H1 (cell line): ENCODE results near the gene CEACAM5. TPM values are rescaled to one million over a fixed set of nuclear protein-coding genes. Genes with fewer than 3 reads are reported as not detected.

Source experiments
- CTCF ChIA-PET: fragments of 300-600 bp; sonication (Branson Sonifier 250); formaldehyde crosslinking; loops from one replicate; lab custom pipeline; 2021; ENCODE audit not compliant: partially characterized antibody; lab: Charles Lee
- POLR2A ChIA-PET: fragments of 300-600 bp; sonication (Branson Sonifier 250); formaldehyde crosslinking; loops from one replicate; lab custom pipeline; 2021; ENCODE audit warnings: inconsistent platforms; ENCODE audit not compliant: partially characterized antibody; lab: Charles Lee
- DNase-seq, 2 experiments: peaks; one replicate each; pipeline versions ENCODE4 v3.0.0 to v3.0.0-alpha.2; 2010 to 2022; ENCODE audit warnings: low spot score in 2 of 2, low read depth in 1 of 2, mixed read lengths in 1 of 2
- FAIRE-seq: peaks from 2 replicates; lab custom pipeline; 2011; peaks lifted over from hg19 to GRCh38; lab: Jason Lieb, UNC
- H2AFZ ChIP-seq: 2 replicates; pipeline ENCODE4 v1.8.1; 2012; ENCODE audit warnings: low read length, inconsistent platforms
- H2AK5ac ChIP-seq: 2 replicates; pipeline ENCODE4 v1.6.1; 2013; ENCODE audit warnings: low read depth, low read length
- H2BK120ac ChIP-seq: replicated peaks from 2 replicates; pipeline ENCODE3; 2013; ENCODE audit warnings: low read depth, low read length, inconsistent platforms
- H2BK12ac ChIP-seq: 2 replicates; pipeline ENCODE4 v1.6.1; 2013; ENCODE audit warnings: low read depth, low read length
- H2BK15ac ChIP-seq: 2 replicates; pipeline ENCODE4 v1.6.1; 2013; ENCODE audit warnings: low read length
- H2BK20ac ChIP-seq: 2 replicates; pipeline ENCODE4 v1.6.1; 2013; ENCODE audit warnings: low read length
- H2BK5ac ChIP-seq: 2 replicates; pipeline ENCODE4 v1.6.1; 2013; ENCODE audit warnings: low read depth, low read length
- H3K14ac ChIP-seq: 2 replicates; pipeline ENCODE4 v1.6.1; 2013; ENCODE audit warnings: inconsistent platforms; ENCODE audit not compliant: insufficient read length
- H3K18ac ChIP-seq: 2 replicates; pipeline ENCODE4 v1.6.1; 2013; ENCODE audit warnings: low read length; ENCODE audit errors: extremely low read depth
- H3K23ac ChIP-seq: 2 replicates; pipeline ENCODE4 v1.6.1; 2013; ENCODE audit warnings: inconsistent platforms; ENCODE audit not compliant: insufficient read length
- H3K23me2 ChIP-seq: 2 replicates; pipeline ENCODE4 v1.6.1; 2013; ENCODE audit warnings: low read depth, low read length
- H3K27ac ChIP-seq: 2 replicates; pipeline ENCODE4 v1.6.1; 2011; ENCODE audit warnings: low read depth, low read length, inconsistent platforms
- H3K27me3 ChIP-seq, 4 experiments: replicated peaks in 1 of 4; 1 replicate in 1 of 4; 2 replicates in 3 of 4; pipeline versions ENCODE4 v1.6.1 to v1.8.1; 2011 to 2013; ENCODE audit warnings: low read length in 3 of 4, mild to moderate bottlenecking in 3 of 4, inconsistent platforms in 2 of 4, mixed read lengths in 2 of 4, moderate library complexity in 1 of 4; ENCODE audit not compliant: control insufficient read depth in 3 of 4, insufficient read depth in 3 of 4; ENCODE audit errors: extremely low read depth in 1 of 4
- H3K36me3 ChIP-seq, 4 experiments: 2 replicates each; pipeline versions ENCODE4 v1.6.1 to v1.8.1; 2011 to 2013; ENCODE audit warnings: mild to moderate bottlenecking in 4 of 4, low read length in 3 of 4, moderate library complexity in 2 of 4, control low read depth in 1 of 4, inconsistent platforms in 1 of 4; ENCODE audit not compliant: insufficient read depth in 4 of 4, control insufficient read depth in 2 of 4
- H3K4ac ChIP-seq: replicated peaks from 2 replicates; pipeline ENCODE3; 2013; ENCODE audit warnings: low read length, low read depth, mixed read lengths, inconsistent platforms; ENCODE audit not compliant: insufficient read length
- H3K4me1 ChIP-seq, 4 experiments: replicated peaks in 1 of 4; 1 replicate in 1 of 4; 2 replicates in 3 of 4; pipeline versions ENCODE4 v1.6.1 to v1.8.1; 2011 to 2013; ENCODE audit warnings: low read length in 3 of 4, inconsistent platforms in 2 of 4, mixed read lengths in 1 of 4; ENCODE audit not compliant: insufficient read depth in 4 of 4, control insufficient read depth in 3 of 4
- H3K4me2 ChIP-seq, 2 experiments: 2 replicates each; pipeline versions ENCODE4 v1.6.1 to v1.8.1; 2011 to 2013; ENCODE audit warnings: low read depth in 2 of 2, low read length in 2 of 2, control low read depth in 1 of 2, inconsistent platforms in 1 of 2, mild to moderate bottlenecking in 1 of 2; ENCODE audit not compliant: insufficient read depth in 1 of 2
- H3K4me3 ChIP-seq, 4 experiments: fragments of 200-600, 300-600 bp in 1 of 4; sonication (generic), shearing (Covaris generic), sonication (Bioruptor Twin) in 1 of 4; 2 replicates each; pipeline versions ENCODE4 v1.5.1 to v1.8.1; 2011 to 2016; ENCODE audit warnings: low read length in 4 of 4, low read depth in 3 of 4, control low read depth in 2 of 4, inconsistent platforms in 2 of 4, mild to moderate bottlenecking in 2 of 4, mixed read lengths in 1 of 4, moderate library complexity in 1 of 4; ENCODE audit not compliant: insufficient read depth in 2 of 4; ENCODE audit errors: extremely low read depth in 1 of 4
- H3K56ac ChIP-seq: replicated peaks from 2 replicates; pipeline ENCODE3; 2013; ENCODE audit warnings: low read depth, mild to moderate bottlenecking, mixed read lengths, low read length, inconsistent platforms; ENCODE audit not compliant: insufficient read length
- H3K79me1 ChIP-seq: 2 replicates; pipeline ENCODE4 v1.6.1; 2013; ENCODE audit warnings: low read depth, low read length, control low read depth
- H3K79me2 ChIP-seq, 2 experiments: 2 replicates each; pipeline versions ENCODE4 v1.6.1 to v1.8.1; 2012 to 2013; ENCODE audit warnings: low read length in 2 of 2, mild to moderate bottlenecking in 2 of 2, inconsistent platforms in 1 of 2; ENCODE audit not compliant: insufficient read depth in 2 of 2, control insufficient read depth in 1 of 2
- H3K9ac ChIP-seq, 4 experiments: replicated peaks in 1 of 4; 1 replicate in 1 of 4; 2 replicates in 3 of 4; pipeline versions ENCODE4 v1.6.1 to v1.8.1; 2011 to 2013; ENCODE audit warnings: low read depth in 3 of 4, low read length in 3 of 4, control low read depth in 2 of 4, mild to moderate bottlenecking in 2 of 4, moderate library complexity in 2 of 4, inconsistent platforms in 1 of 4; ENCODE audit errors: extremely low read depth in 1 of 4
- H3K9me3 ChIP-seq, 2 experiments: 2 replicates each; pipeline versions ENCODE4 v1.6.1 to v1.8.1; 2012 to 2013; ENCODE audit warnings: mild to moderate bottlenecking in 2 of 2, moderate library complexity in 2 of 2, control low read depth in 1 of 2, inconsistent platforms in 1 of 2, low read depth in 1 of 2, low read length in 1 of 2, mixed read lengths in 1 of 2; ENCODE audit not compliant: insufficient read depth in 2 of 2
- H4K20me1 ChIP-seq, 2 experiments: replicated peaks in 1 of 2; 2 replicates each; pipeline versions ENCODE3 to v1.8.1; 2011 to 2013; ENCODE audit warnings: inconsistent platforms in 2 of 2, low read length in 2 of 2, mild to moderate bottlenecking in 1 of 2; ENCODE audit not compliant: insufficient read depth in 2 of 2, control insufficient read depth in 1 of 2
- H4K5ac ChIP-seq: 2 replicates; pipeline ENCODE4 v1.6.1; 2013; ENCODE audit warnings: low read length, low read depth, mixed read lengths, inconsistent platforms; ENCODE audit not compliant: insufficient read length
- H4K8ac ChIP-seq: 2 replicates; pipeline ENCODE4 v1.8.0; 2013; ENCODE audit warnings: mild to moderate bottlenecking, moderate library complexity, low read length, inconsistent platforms; ENCODE audit not compliant: insufficient read depth; ENCODE audit errors: extremely low read depth
- H4K91ac ChIP-seq: replicated peaks from 2 replicates; pipeline ENCODE3; 2013; ENCODE audit warnings: low read length, mixed read lengths, inconsistent platforms; ENCODE audit not compliant: insufficient read length
- EP300 ChIP-seq, 2 experiments: IDR thresholded peaks; 1 replicate in 1 of 2; 2 replicates in 1 of 2; pipeline ENCODE4 v1.6.1; 2011 to 2012; ENCODE audit warnings: low read depth in 2 of 2, low read length in 2 of 2, mild to moderate bottlenecking in 2 of 2, borderline replicate concordance in 1 of 2, inconsistent platforms in 1 of 2, moderate library complexity in 1 of 2
- KDM5A ChIP-seq: fragments of 200-600 bp; IDR thresholded peaks from 2 replicates; pipeline ENCODE4 v1.7.1; 2012; ENCODE audit warnings: mild to moderate bottlenecking, low read length, inconsistent platforms, mixed read lengths
- RFX5 ChIP-seq: IDR thresholded peaks from 2 replicates; pipeline ENCODE4 v1.6.1; 2011; ENCODE audit warnings: low read depth, low read length, improper control_type of control experiment, borderline replicate concordance
- WGBS, 2 experiments: shearing (Covaris generic) in 1 of 2; methylation state at CpG; one replicate each; pipeline versions ENCODE4 v1.1.6 to v1.1.7; 2013 to 2015; ENCODE audit warnings: low lambda C conversion rate in 2 of 2, mixed read lengths in 2 of 2, inconsistent platforms in 1 of 2, low coverage in 1 of 2, missing lambda C conversion rate in 1 of 2; ENCODE audit not compliant: insufficient replicate concordance in 2 of 2, insufficient coverage in 1 of 2, insufficient read length in 1 of 2; ENCODE audit errors: extremely low coverage in 1 of 2, missing lambda C conversion rate in 1 of 2; 5-methylcytosine and 5-hydroxymethylcytosine counted together
- polyA plus RNA-seq, 7 experiments: library from polyadenylated mRNA; depleted of rRNA in 3 of 7; stranded (reverse) in 5 of 7; unstranded in 2 of 7; fragments of >200 nt in 5 of 7; fragments of 200-250 nt in 2 of 7; gene quantifications; 1 replicate in 5 of 7; 2 replicates in 1 of 7; 4 replicates in 1 of 7; pipeline versions ENCODE4 v1.2.1 to v1.2.3, GENCODE V29; 2011 to 2013; ENCODE audit warnings: missing spikeins in 2 of 7, mixed read lengths in 2 of 7
- total RNA-seq: library from RNA; stranded (reverse); fragmentation: NEBNext Ultra II Directional; extraction: Animal tissue kit (Norgen Biotek cat#: 25700); gene quantifications from 2 replicates; pipeline ENCODE4 v1.2.1, GENCODE V29; 2021

The CEACAM5 gene
- total and polyA plus RNA-seq, 2 of the 8 experiments (the other 6 are each of a cell fraction or from before 2014, with no cell fraction given), result not detected

DNA sequence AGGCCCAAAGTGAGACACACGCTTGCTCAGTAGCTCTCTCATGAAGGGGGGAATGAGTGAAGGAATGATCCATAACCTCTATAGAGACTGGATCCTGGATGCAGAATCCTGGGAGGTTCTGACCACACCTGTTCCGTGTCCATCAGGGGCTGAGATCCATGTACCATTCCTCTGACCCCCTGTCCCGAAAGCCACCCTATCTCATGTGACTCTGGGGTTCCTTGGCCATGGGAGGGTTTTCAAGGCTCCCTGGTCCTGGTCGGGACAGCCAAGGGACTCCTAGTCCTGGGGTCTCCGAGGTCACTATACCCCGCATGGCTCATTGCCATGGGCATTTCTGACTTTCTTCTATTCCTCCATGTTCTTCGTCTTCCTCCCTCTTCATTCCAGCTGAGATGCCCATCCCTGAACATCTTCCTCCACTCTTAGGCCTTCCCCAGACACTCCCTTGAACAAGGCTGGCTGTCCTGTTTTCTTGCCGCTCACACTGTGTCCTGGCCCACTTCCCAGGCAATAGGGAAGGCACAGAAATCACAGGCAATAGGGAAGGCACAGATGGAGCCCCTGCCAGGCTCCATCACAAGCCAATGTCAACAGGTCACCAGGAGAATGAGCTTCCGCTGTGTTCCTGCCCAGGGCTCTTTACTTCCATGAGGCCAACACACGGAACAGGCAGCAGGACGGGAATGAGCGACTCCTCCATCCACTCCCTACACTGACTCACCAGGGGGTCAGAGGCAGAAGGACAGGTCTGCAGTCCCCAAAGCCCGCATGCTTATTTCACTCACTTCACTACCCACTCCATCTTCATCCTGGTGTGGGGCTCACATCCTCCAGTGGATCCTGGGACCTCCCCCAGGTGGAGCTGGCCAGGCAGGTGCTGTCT is 3.2 kb downstream of the CEACAM5 start:
- Histone ChIP-seq H3K4me3 (no peak overlapping the region), H2BK12ac (no peak overlapping the region), H3K27me3 (no peaks in the 10 kb centered on the region), H4K20me1 (no peaks in the 10 kb centered on the region), H4K5ac (no peak overlapping the region), H2BK120ac (no peak overlapping the region), H3K4me2 (no peak overlapping the region), H3K23ac (no peak overlapping the region), H3K4ac (no peak overlapping the region), H2BK15ac (no peak overlapping the region), H3K27ac (no peak overlapping the region), H3K18ac (no peak overlapping the region), H2BK5ac (no peak overlapping the region), H3K23me2 (no peaks in the 10 kb centered on the region), H3K14ac (no peak overlapping the region), H3K36me3 (no peaks in the 10 kb centered on the region), H4K91ac (no peak overlapping the region), H3K79me1 (no peaks in the 10 kb centered on the region), H3K9ac (no peak overlapping the region), H3K4me1 (no peaks in the 10 kb centered on the region), H2BK20ac (no peak overlapping the region), H2AK5ac (no peak overlapping the region), H3K9me3 (peaks cover 66 to 92% of the 10 kb centered on the region in 2 experiments), H2AFZ (no peak overlapping the region), H3K56ac (no peak overlapping the region), H4K8ac (no peak overlapping the region; the same call in 1 of the 2 replicates), H3K79me2 (no peaks in the 10 kb centered on the region)
- WGBS, 2 experiments, result 72% methylated on average over 13 of the region's 13 CpGs; no CpG with 5 or more reads in 1 of the 2 experiments
- ChIA-PET POLR2A (no interaction called here), CTCF (interaction anchor here (1.2 kb wide), 1 partner anchor 42 kb away, joined by 4 read pairs; no protein-coding TSS in a partner anchor)
- FAIRE-seq, result no peak
- DNase-seq, result no peak
- TF ChIP-seq EP300 (IDR thresholded peaks at IDR 0.05; ENCODE audit: borderline replicate concordance in 1 of 2, low read depth in 2 of 2, low read length in 2 of 2) (no peak), RFX5 (no peak), KDM5A (no peak)
